CD8-positive, alpha-beta memory T cell (primary cell): ENCODE results near the gene ASPG. TPM values are rescaled to one million over a fixed set of nuclear protein-coding genes. Genes with fewer than 3 reads are reported as not detected.
A peak's percentile ranks its signal among the peaks of the same experiment; 100 is the strongest.

Source experiments
- CTCF ChIA-PET: fragments of 350-600 bp; sonication (Branson Sonifier 250); formaldehyde crosslinking; loops from one replicate; lab custom pipeline; 2021; ENCODE audit warnings: antibody characterized with exemption; lab: Charles Lee
- POLR2A ChIA-PET: fragments of 350-600 bp; sonication (Branson Sonifier 250); formaldehyde crosslinking; loops from one replicate; lab custom pipeline; 2021; ENCODE audit warnings: antibody characterized with exemption; lab: Charles Lee
- DNase-seq, 5 donors: peaks; one replicate each; pipeline versions ENCODE4 v3.0.0 to v3.0.0-alpha.2; 2020 to 2022; ENCODE audit warnings: mixed read lengths in 1 of 5
- H3K27ac ChIP-seq: one replicate; pipeline ENCODE4 v1.7.0; 2013; ENCODE audit warnings: low read depth, mild to moderate bottlenecking, low read length, moderate library complexity
- H3K27me3 ChIP-seq: 2 replicates; pipeline ENCODE4 v1.7.0; 2013; ENCODE audit warnings: low read length, mild to moderate bottlenecking; ENCODE audit not compliant: insufficient read depth, poor library complexity, severe bottlenecking
- H3K36me3 ChIP-seq: 2 replicates; pipeline ENCODE4 v1.7.0; 2013; ENCODE audit warnings: mild to moderate bottlenecking, low read length, moderate library complexity; ENCODE audit not compliant: insufficient read depth
- H3K4me1 ChIP-seq: 2 replicates; pipeline ENCODE4 v1.7.0; 2013; ENCODE audit warnings: mild to moderate bottlenecking, low read length, moderate library complexity; ENCODE audit not compliant: insufficient read depth
- H3K4me3 ChIP-seq: 2 replicates; pipeline ENCODE4 v1.7.0; 2013; ENCODE audit warnings: mild to moderate bottlenecking, low read length
- H3K9me3 ChIP-seq: 2 replicates; pipeline ENCODE4 v1.7.0; 2013; ENCODE audit warnings: mild to moderate bottlenecking, low read length
- H3K27ac Mint-ChIP-seq, 8 donors: one replicate each; pipeline ENCODE4 v1.8.0; 2020 to 2021; ENCODE audit warnings: mixed read lengths in 8 of 8, mild to moderate bottlenecking in 6 of 8, inconsistent platforms in 3 of 8, moderate library complexity in 3 of 8
- H3K27me3 Mint-ChIP-seq, 2 donors: one replicate each; pipeline ENCODE4 v1.8.0; 2020 to 2021; ENCODE audit warnings: mixed read lengths in 2 of 2, mild to moderate bottlenecking in 1 of 2, moderate library complexity in 1 of 2
- H3K36me3 Mint-ChIP-seq, 3 donors: one replicate each; pipeline ENCODE4 v1.8.0; 2020 to 2021; ENCODE audit warnings: mixed read lengths in 3 of 3, inconsistent platforms in 1 of 3, mild to moderate bottlenecking in 1 of 3
- H3K4me1 Mint-ChIP-seq, 3 donors: one replicate each; pipeline ENCODE4 v1.8.0; 2020 to 2021; ENCODE audit warnings: mixed read lengths in 3 of 3, inconsistent platforms in 1 of 3, mild to moderate bottlenecking in 1 of 3
- H3K4me3 Mint-ChIP-seq, 7 donors: one replicate each; pipeline ENCODE4 v1.8.0; 2020 to 2021; ENCODE audit warnings: mixed read lengths in 7 of 7, mild to moderate bottlenecking in 6 of 7, moderate library complexity in 4 of 7, inconsistent platforms in 2 of 7
- H3K9me3 Mint-ChIP-seq, 5 donors: one replicate each; pipeline ENCODE4 v1.8.0; 2020 to 2022; ENCODE audit warnings: mixed read lengths in 5 of 5, mild to moderate bottlenecking in 3 of 5, moderate library complexity in 2 of 5, inconsistent platforms in 1 of 5
- polyA plus RNA-seq: library from polyadenylated mRNA; unstranded; fragments of 300-500 nt; fragmentation: Illumina TruSeq; gene quantifications from one replicate; pipeline ENCODE4 v1.2.3, GENCODE V29; 2021
- total RNA-seq, 2 experiments: library from RNA; stranded (reverse); gene quantifications; one replicate each; pipeline ENCODE4 v1.2.3, GENCODE V29; 2021

ASPG gene
- total and polyA plus RNA-seq, 3 experiments from 2014 or later, result not detected

DNA sequence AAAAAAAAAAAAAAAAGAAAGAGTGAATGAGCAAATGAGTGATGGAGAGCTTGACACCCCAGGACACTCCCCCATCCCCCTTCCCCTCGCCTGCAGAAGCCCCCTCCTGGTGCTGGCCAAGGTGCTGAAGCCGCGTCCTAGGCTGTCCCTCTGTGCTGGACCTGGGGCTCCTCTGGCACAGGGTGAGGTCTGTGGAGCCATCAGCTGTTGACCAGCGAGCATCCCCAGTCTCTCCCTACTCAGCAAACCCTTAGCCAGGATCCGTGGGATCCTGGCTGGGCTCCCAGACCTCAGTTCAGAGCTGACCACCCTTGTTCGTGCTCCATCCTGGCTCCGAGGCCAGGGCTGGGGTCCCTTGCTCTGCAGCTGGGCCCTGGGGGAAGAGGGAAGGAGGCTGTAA is 47.5 kb downstream of the ASPG start:
- Mint-ChIP-seq H3K4me3 (no peak overlapping the region), H3K9me3 (peaks cover 9 to 14% (median 12%) of the 10 kb centered on the region in 5 donors), H3K27me3 (peaks cover 19 to 56% of the 10 kb centered on the region in 2 donors), H3K36me3 (no peaks in the 10 kb centered on the region), H3K4me1 (peaks cover 0 to 7% (median 4%) of the 10 kb centered on the region in 3 donors), H3K27ac (no peak overlapping the region)
- POLR2A ChIA-PET, result no interaction called here
- H3K27ac ChIP-seq, result no peak overlapping the region
- peak in 1 of 5 donors; percentile 21 for DNase-seq
- no peaks in the 10 kb centered on the region for H3K9me3 ChIP-seq
- CTCF ChIA-PET, result no interaction called here
- H3K4me3 ChIP-seq, result no peak overlapping the region
- no peaks in the 10 kb centered on the region for H3K27me3 ChIP-seq
- peaks cover 4% of the 10 kb centered on the region for H3K4me1 ChIP-seq
- H3K36me3 ChIP-seq, result no peaks in the 10 kb centered on the region

- no peak overlapping the region for H3K4me3 ChIP-seq
- H3K27me3 ChIP-seq, result no peaks in the 10 kb centered on the region
- Mint-ChIP-seq H3K36me3 (no peaks in the 10 kb centered on the region), H3K4me1 (peaks cover 0 to 7% (median 4%) of the 10 kb centered on the region in 3 donors), H3K4me3 (no peak overlapping the region), H3K27me3 (peaks cover 19 to 53% of the 10 kb centered on the region in 2 donors), H3K9me3 (peaks cover 9 to 14% (median 11%) of the 10 kb centered on the region in 5 donors), H3K27ac (no peak overlapping the region)
- H3K4me1 ChIP-seq, result peaks cover 4% of the 10 kb centered on the region
- no peak overlapping the region for H3K27ac ChIP-seq
- ChIA-PET CTCF (no interaction called here), POLR2A (no interaction called here)
- H3K36me3 ChIP-seq, result no peaks in the 10 kb centered on the region
- peak in 1 of 5 donors; percentile 18 for DNase-seq
- no peaks in the 10 kb centered on the region for H3K9me3 ChIP-seq
Observed at GRCh38 chr14:104133496-104133895, 48.0 kb downstream of the ASPG start.

- Histone ChIP-seq H3K4me3 (no peak overlapping the region), H3K36me3 (no peaks in the 10 kb centered on the region), H3K27me3 (no peaks in the 10 kb centered on the region), H3K27ac (no peak overlapping the region), H3K9me3 (no peaks in the 10 kb centered on the region), H3K4me1 (peaks cover 4% of the 10 kb centered on the region)
- H3K27me3 Mint-ChIP-seq, result peaks cover 17 to 48% of the 10 kb centered on the region in 2 donors
- H3K4me1 Mint-ChIP-seq, result peaks cover 0 to 7% (median 4%) of the 10 kb centered on the region in 3 donors
- POLR2A ChIA-PET, result no interaction called here
- peak overlapping the region in 1 of 7 donors; percentile 18 for H3K4me3 Mint-ChIP-seq
- H3K36me3 Mint-ChIP-seq, result no peaks in the 10 kb centered on the region
- peak in 1 of 5 donors; percentile 37 for DNase-seq
- CTCF ChIA-PET, result no interaction called here
- no peak overlapping the region for H3K27ac Mint-ChIP-seq
- peaks cover 8 to 11% (median 10%) of the 10 kb centered on the region in 5 donors for H3K9me3 Mint-ChIP-seq
Observed at GRCh38 chr14:104134061-104134965, 48.8 kb downstream of the ASPG start.

- Mint-ChIP-seq H3K4me3 (peak overlapping the region in 2 of 7 donors; percentile 11 to 38), H3K27ac (no peak overlapping the region), H3K9me3 (peaks cover 0 to 4% (median under 1%) of the 10 kb centered on the region in 5 donors), H3K4me1 (peaks cover 0 to 7% (median 4%) of the 10 kb centered on the region in 3 donors), H3K36me3 (no peaks in the 10 kb centered on the region), H3K27me3 (peaks cover 14 to 41% of the 10 kb centered on the region in 2 donors)
- Histone ChIP-seq H3K4me1 (peaks cover 4% of the 10 kb centered on the region), H3K36me3 (no peaks in the 10 kb centered on the region), H3K4me3 (no peak overlapping the region), H3K27me3 (no peaks in the 10 kb centered on the region), H3K9me3 (no peaks in the 10 kb centered on the region), H3K27ac (no peak overlapping the region)
- DNase-seq, result peak in 1 of 5 donors; percentile 27
- ChIA-PET POLR2A (no interaction called here), CTCF (no interaction called here)
Observed at GRCh38 chr14:104135121-104135903, 49.8 kb downstream of the ASPG start.

DNA sequence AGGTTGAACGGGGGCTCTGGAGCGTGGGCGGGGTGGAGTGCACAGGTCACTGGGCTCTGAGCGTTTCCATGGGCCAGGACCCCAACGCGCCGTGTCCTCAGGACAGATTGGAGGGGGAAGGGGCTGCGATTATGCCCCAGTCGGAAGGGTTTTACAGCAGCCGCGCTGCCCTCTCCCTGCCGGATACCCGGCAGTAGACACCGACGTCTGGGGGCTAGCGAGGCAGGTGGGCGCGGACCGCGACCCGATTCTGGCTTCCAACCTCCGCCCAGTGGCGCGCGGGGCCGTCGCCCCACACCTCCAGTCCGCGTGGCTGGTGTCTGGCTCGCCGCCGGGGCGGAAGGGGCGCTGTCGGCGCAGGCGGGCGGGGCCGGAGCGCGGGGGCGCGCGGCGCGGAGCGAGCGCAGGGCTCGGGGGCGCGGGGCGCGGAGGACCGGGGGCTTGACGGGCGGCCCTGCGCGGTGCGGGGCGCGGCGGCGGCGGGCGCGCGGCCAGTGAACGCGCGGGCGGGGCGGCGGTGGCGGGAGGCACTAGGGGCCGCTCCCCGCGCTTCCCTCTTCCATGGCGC is 50.5 kb downstream of the ASPG start:
- ChIA-PET POLR2A (no interaction called here), CTCF (no interaction called here)
- no peak overlapping the region for H3K4me3 ChIP-seq
- peaks cover 4% of the 10 kb centered on the region for H3K4me1 ChIP-seq
- H3K9me3 ChIP-seq, result no peaks in the 10 kb centered on the region
- H3K27me3 ChIP-seq, result no peaks in the 10 kb centered on the region
- peaks cover 0 to 4% (median 0%) of the 10 kb centered on the region in 5 donors for H3K9me3 Mint-ChIP-seq
- peak in 1 of 5 donors; percentile 12 for DNase-seq
- no peak overlapping the region for H3K27ac Mint-ChIP-seq
- peaks cover 13 to 37% of the 10 kb centered on the region in 2 donors for H3K27me3 Mint-ChIP-seq
- no peaks in the 10 kb centered on the region for H3K36me3 Mint-ChIP-seq
- no peak overlapping the region for H3K4me3 Mint-ChIP-seq
- no peaks in the 10 kb centered on the region for H3K36me3 ChIP-seq
- peaks cover 0 to 7% (median 4%) of the 10 kb centered on the region in 3 donors for H3K4me1 Mint-ChIP-seq
- no peak overlapping the region for H3K27ac ChIP-seq

- no peaks in the 10 kb centered on the region for H3K27me3 ChIP-seq
- ChIA-PET POLR2A (no interaction called here), CTCF (interaction anchor here (1.1 kb wide), 1 partner anchor 428 kb away, joined by 9 read pairs; no protein-coding TSS in a partner anchor)
- DNase-seq, result peak in 1 of 5 donors; percentile 31
- no peak overlapping the region for H3K27ac ChIP-seq
- Mint-ChIP-seq H3K9me3 (no peaks in the 10 kb centered on the region), H3K27me3 (peaks cover 12 to 34% of the 10 kb centered on the region in 2 donors), H3K4me3 (peak overlapping the region in 6 of 7 donors; percentile 8 to 54 (median 41)), H3K27ac (no peak overlapping the region), H3K36me3 (no peaks in the 10 kb centered on the region), H3K4me1 (peaks cover 0 to 7% (median 4%) of the 10 kb centered on the region in 3 donors)
- H3K36me3 ChIP-seq, result no peaks in the 10 kb centered on the region
- H3K9me3 ChIP-seq, result no peaks in the 10 kb centered on the region
- H3K4me1 ChIP-seq, result peaks cover 4% of the 10 kb centered on the region
- no peak overlapping the region for H3K4me3 ChIP-seq
Observed at GRCh38 chr14:104136472-104137296, 51.2 kb downstream of the ASPG start.
